HCT116 (cell line): Measurements from ENCODE around the gene HCST. TPM values are rescaled to one million over a fixed set of nuclear protein-coding genes. Genes with fewer than 3 reads are reported as not detected.

Experiments used
- ATAC-seq: fragments of 200-7000 bp; cut with Tn5 transposase; 2 replicates; pipeline ENCODE4 v1.9.1; 2020; ENCODE audit warnings: mild to moderate bottlenecking, moderate library complexity
- BruUV-seq: library from RNA; stranded (reverse); fragments of 400-500 nt; replicated peaks from 2 replicates; lab custom pipeline; 2021; lab: Mats Ljungman, UMichigan
- CTCF ChIA-PET: fragments of 300-600 bp; sonication (Branson Sonifier 250); formaldehyde crosslinking; loops from one replicate; lab custom pipeline; 2021; ENCODE audit warnings: antibody characterized with exemption; lab: Charles Lee
- POLR2A ChIA-PET: fragments of 300-600, 350-600 bp; sonication (Branson Sonifier 250); formaldehyde crosslinking; loops from one replicate; lab custom pipeline; 2021; ENCODE audit warnings: antibody characterized with exemption; lab: Charles Lee
- RAD21 ChIA-PET, 2 experiments: fragments of 300-600 bp; sonication (Branson Sonifier 250); formaldehyde crosslinking; loops; one replicate each; lab custom pipeline; 2023; ENCODE audit warnings: low total read pairs in 2 of 2; ENCODE audit not compliant: uncharacterized antibody in 2 of 2, unreplicated experiment in 2 of 2, low non-redundant PET in 1 of 2; lab: Charles Lee
- DNase-seq: peaks from one replicate; pipeline ENCODE4 v3.0.0-alpha.2; 2010; ENCODE audit warnings: low read depth, low spot score
- H2AFZ ChIP-seq: fragments of 200-600 bp; shearing (Covaris generic), sonication (generic); 2 replicates; pipeline ENCODE4 v1.6.1; 2017; ENCODE audit warnings: low read depth, mixed run types, mixed read lengths, antibody characterized with exemption, low read length; ENCODE audit not compliant: poor library complexity, severe bottlenecking
- H3K27ac ChIP-seq: 2 replicates; pipeline ENCODE4 v1.5.1; 2012; ENCODE audit warnings: low read depth, low read length
- H3K27me3 ChIP-seq: fragments of 200-600 bp; sonication (generic); 2 replicates; pipeline ENCODE4 v1.6.1; 2016; ENCODE audit warnings: mixed run types, low read length, mixed read lengths; ENCODE audit not compliant: insufficient read depth
- H3K36me3 ChIP-seq, 2 experiments: fragments of 200-500 bp in 1 of 2; fragments of 200-600 bp in 1 of 2; sonication (Bioruptor generic) in 1 of 2; sonication (generic) in 1 of 2; 2 replicates each; pipeline versions ENCODE4 v1.5.1 to v1.6.1; 2014 to 2016; ENCODE audit warnings: low read length in 2 of 2, inconsistent platforms in 1 of 2, mixed read lengths in 1 of 2, mixed run types in 1 of 2; ENCODE audit not compliant: insufficient read depth in 2 of 2, control insufficient read depth in 1 of 2
- H3K4me1 ChIP-seq, 2 experiments: fragments of 200-600 bp in 1 of 2; sonication (generic) in 1 of 2; 2 replicates each; pipeline versions ENCODE4 v1.5.1 to v1.6.1; 2012 to 2017; ENCODE audit warnings: low read length in 2 of 2, inconsistent platforms in 1 of 2, mild to moderate bottlenecking in 1 of 2, mixed read lengths in 1 of 2, mixed run types in 1 of 2, moderate library complexity in 1 of 2; ENCODE audit not compliant: insufficient read depth in 2 of 2, control insufficient read depth in 1 of 2
- H3K4me2 ChIP-seq: fragments of 200-600 bp; sonication (generic); 2 replicates; pipeline ENCODE4 v1.6.1; 2017; ENCODE audit warnings: mixed run types, low read length, mixed read lengths
- H3K4me3 ChIP-seq, 2 experiments: fragments of 200-600 bp in 1 of 2; sonication (generic) in 1 of 2; replicated peaks in 1 of 2; 2 replicates each; pipeline ENCODE4 v1.5.1; 2011 to 2016; ENCODE audit warnings: low read length in 2 of 2, control low read depth in 1 of 2, low read depth in 1 of 2, mild to moderate bottlenecking in 1 of 2, mixed read lengths in 1 of 2, mixed run types in 1 of 2
- H3K79me2 ChIP-seq: fragments of 200-600 bp; sonication (generic); 2 replicates; pipeline ENCODE4 v1.6.1; 2017; ENCODE audit warnings: mild to moderate bottlenecking, mixed run types, low read length, moderate library complexity, mixed read lengths; ENCODE audit not compliant: insufficient read depth
- H3K9ac ChIP-seq: fragments of 200-600 bp; sonication (generic); 2 replicates; pipeline ENCODE4 v1.6.1; 2016; ENCODE audit warnings: low read length, mixed read lengths
- H3K9me2 ChIP-seq: fragments of 200-600 bp; sonication (generic), shearing (Covaris generic); 2 replicates; pipeline ENCODE4 v1.6.1; 2017; ENCODE audit warnings: mixed run types, mild to moderate bottlenecking, moderate library complexity; ENCODE audit not compliant: insufficient read depth
- H3K9me3 ChIP-seq, 2 experiments: fragments of 200-500 bp in 1 of 2; fragments of 200-600 bp in 1 of 2; sonication (Bioruptor generic) in 1 of 2; sonication (generic) in 1 of 2; 2 replicates each; pipeline ENCODE4 v1.6.1; 2014 to 2017; ENCODE audit warnings: low read length in 2 of 2, mixed read lengths in 2 of 2, inconsistent platforms in 1 of 2, low read depth in 1 of 2, mild to moderate bottlenecking in 1 of 2, mixed run types in 1 of 2, moderate library complexity in 1 of 2; ENCODE audit not compliant: control insufficient read depth in 1 of 2, insufficient read depth in 1 of 2
- H4K20me1 ChIP-seq: fragments of 200-600 bp; sonication (generic), shearing (Covaris generic); 2 replicates; pipeline ENCODE4 v1.6.1; 2017; ENCODE audit warnings: mixed run types, mild to moderate bottlenecking, moderate library complexity; ENCODE audit not compliant: insufficient read depth
- CBX3 ChIP-seq: IDR thresholded peaks from 2 replicates; pipeline ENCODE4 v1.6.1; 2012; ENCODE audit warnings: low read depth
- CEBPB ChIP-seq: IDR thresholded peaks from 2 replicates; pipeline ENCODE4 v1.6.1; 2012; ENCODE audit warnings: low read depth
- CTCF ChIP-seq, 3 experiments: fragments of 200-600 bp in 1 of 3; sonication (generic) in 1 of 3; IDR thresholded peaks in 2 of 3; conservative IDR thresholded peaks in 1 of 3; 2 replicates each; pipeline ENCODE4 v1.5.1; 2012 to 2017; ENCODE audit warnings: low read depth in 2 of 3, low read length in 2 of 3, antibody characterized with exemption in 1 of 3, borderline replicate concordance in 1 of 3, control low read depth in 1 of 3, mild to moderate bottlenecking in 1 of 3, mixed read lengths in 1 of 3, mixed run types in 1 of 3, moderate library complexity in 1 of 3; ENCODE audit not compliant: insufficient read depth in 1 of 3
- EGR1 ChIP-seq: IDR thresholded peaks from 2 replicates; pipeline ENCODE4 v1.6.1; 2012; ENCODE audit warnings: low read depth
- ELF1 ChIP-seq: IDR thresholded peaks from 2 replicates; pipeline ENCODE4 v1.6.1; 2012; ENCODE audit warnings: low read depth, borderline replicate concordance
- JUND ChIP-seq: IDR thresholded peaks from 2 replicates; pipeline ENCODE4 v1.6.1; 2012
- MAX ChIP-seq: IDR thresholded peaks from 2 replicates; pipeline ENCODE4 v1.6.1; 2012
- POLR2A ChIP-seq: IDR thresholded peaks from 2 replicates; pipeline ENCODE4 v1.7.0; 2011; ENCODE audit warnings: borderline replicate concordance; ENCODE audit not compliant: insufficient read depth, insufficient read length; ENCODE audit errors: extremely low read depth
- POLR2AphosphoS5 ChIP-seq: IDR thresholded peaks from 2 replicates; pipeline ENCODE4 v1.6.1; 2011; ENCODE audit warnings: mild to moderate bottlenecking, low read depth, low read length, moderate library complexity
- RAD21 ChIP-seq: IDR thresholded peaks from 2 replicates; pipeline ENCODE4 v1.6.1; 2012; ENCODE audit warnings: low read depth, mild to moderate bottlenecking
- REST ChIP-seq: IDR thresholded peaks from 2 replicates; pipeline ENCODE4 v1.6.1; 2012; ENCODE audit warnings: low read depth
- SIN3A ChIP-seq: IDR thresholded peaks from 2 replicates; pipeline ENCODE4 v1.6.1; 2012; ENCODE audit warnings: low read depth
- YY1 ChIP-seq: IDR thresholded peaks from 2 replicates; pipeline ENCODE4 v1.6.1; 2011; ENCODE audit warnings: low read length, low read depth, moderate library complexity, mild to moderate bottlenecking; ENCODE audit not compliant: insufficient replicate concordance; ENCODE audit errors: extremely low read depth
- ZBTB33 ChIP-seq: IDR thresholded peaks from 2 replicates; pipeline ENCODE4 v1.6.1; 2011; ENCODE audit warnings: mild to moderate bottlenecking, low read length, moderate library complexity; ENCODE audit not compliant: insufficient replicate concordance; ENCODE audit errors: extremely low read depth
- ZNF274 ChIP-seq: fragments of 200-500 bp; sonication (Bioruptor generic); IDR thresholded peaks from 2 replicates; pipeline ENCODE4 v1.6.1; 2014; ENCODE audit warnings: mild to moderate bottlenecking, low read depth, low read length, inconsistent platforms
- intact Hi-C: fragments of 100-400 bp; cut with micrococcal nuclease; formaldehyde crosslinking; loops from 2 replicates; pipeline ENCODE4 v1.10.0; 2022
- total RNA-seq: library from RNA; stranded (reverse); gene quantifications from one replicate; pipeline ENCODE4 v1.2.1, GENCODE V29; 2021; ENCODE audit not compliant: unreplicated experiment

The HCST gene
- total RNA-seq, 1 experiment from 2014 or later = 1.2 TPM

- BruUV-seq = no TSS peak
- ChIA-PET RAD21 (no interaction called here), POLR2A (interaction anchor here (0.9 kb wide), 1 partner anchor 10 kb away, joined by 3 read pairs; no protein-coding TSS in a partner anchor), CTCF (interaction anchor here (1.5 kb wide), 1 partner anchor 10 kb away, joined by 7 read pairs; no protein-coding TSS in a partner anchor)
- Histone ChIP-seq H2AFZ (no peak overlapping the region), H3K9me3 (no peaks in the 10 kb centered on the region), H3K4me3 (no peak overlapping the region), H3K79me2 (no peaks in the 10 kb centered on the region), H3K9ac (no peak overlapping the region), H3K27ac (no peak overlapping the region), H3K4me1 (no peaks in the 10 kb centered on the region), H3K27me3 (no peaks in the 10 kb centered on the region), H3K9me2 (no peaks in the 10 kb centered on the region), H4K20me1 (no peaks in the 10 kb centered on the region), H3K36me3 (no peaks in the 10 kb centered on the region), H3K4me2 (no peak overlapping the region)
- intact Hi-C loops = no loop called here
- TF ChIP-seq EGR1 (no peak), RAD21 (no peak), ZNF274 (no peak), POLR2AphosphoS5 (no peak), CTCF (IDR thresholded peaks at IDR 0.05 in 2 of 3, conservative IDR thresholded peaks at IDR 0.05 in 1 of 3; ENCODE audit: borderline replicate concordance in 1 of 3, insufficient read depth in 1 of 3, low read depth in 2 of 3, low read length in 2 of 3) (no peak), CBX3 (no peak), ELF1 (no peak), POLR2A (no peak), JUND (no peak), CEBPB (no peak), ZBTB33 (no peak), REST (no peak), MAX (no peak), SIN3A (no peak), YY1 (no peak)
- DNase-seq = no peak
- ATAC-seq = no peak
Observed at GRCh38 chr19:35921012-35921411, 18.7 kb downstream of the HCST start.
